Fibroblast of villous mesenchyme (primary cell): ENCODE measurements around the gene LRSAM1. TPM values are rescaled to one million over a fixed set of nuclear protein-coding genes. Genes with fewer than 3 reads are reported as not detected.

ENCODE experiments used
- DNase-seq: peaks from one replicate; pipeline ENCODE4 v3.0.0-alpha.2; 2010; ENCODE audit warnings: low read depth
- H3K4me3 ChIP-seq: 2 replicates; pipeline ENCODE4 v1.5.1; 2011; ENCODE audit warnings: low read depth, mild to moderate bottlenecking, low read length
- total RNA-seq: library from RNA; depleted of rRNA; stranded (reverse); fragments of >200 nt; gene quantifications from 2 replicates; pipeline ENCODE4 v1.2.3, GENCODE V29; 2012
- TF ChIP-seq, protein P1 (sequence below): IDR thresholded peaks from 2 replicates; pipeline ENCODE4 v1.5.1; 2012; ENCODE audit warnings: low read depth, mild to moderate bottlenecking, low read length; ENCODE audit not compliant: insufficient read depth

Gene LRSAM1
- total RNA-seq, 1 donor = 12.5 TPM

- no peak for DNase-seq
- no peak overlapping the region for H3K4me3 ChIP-seq
- TF ChIP-seq, protein P1, sequence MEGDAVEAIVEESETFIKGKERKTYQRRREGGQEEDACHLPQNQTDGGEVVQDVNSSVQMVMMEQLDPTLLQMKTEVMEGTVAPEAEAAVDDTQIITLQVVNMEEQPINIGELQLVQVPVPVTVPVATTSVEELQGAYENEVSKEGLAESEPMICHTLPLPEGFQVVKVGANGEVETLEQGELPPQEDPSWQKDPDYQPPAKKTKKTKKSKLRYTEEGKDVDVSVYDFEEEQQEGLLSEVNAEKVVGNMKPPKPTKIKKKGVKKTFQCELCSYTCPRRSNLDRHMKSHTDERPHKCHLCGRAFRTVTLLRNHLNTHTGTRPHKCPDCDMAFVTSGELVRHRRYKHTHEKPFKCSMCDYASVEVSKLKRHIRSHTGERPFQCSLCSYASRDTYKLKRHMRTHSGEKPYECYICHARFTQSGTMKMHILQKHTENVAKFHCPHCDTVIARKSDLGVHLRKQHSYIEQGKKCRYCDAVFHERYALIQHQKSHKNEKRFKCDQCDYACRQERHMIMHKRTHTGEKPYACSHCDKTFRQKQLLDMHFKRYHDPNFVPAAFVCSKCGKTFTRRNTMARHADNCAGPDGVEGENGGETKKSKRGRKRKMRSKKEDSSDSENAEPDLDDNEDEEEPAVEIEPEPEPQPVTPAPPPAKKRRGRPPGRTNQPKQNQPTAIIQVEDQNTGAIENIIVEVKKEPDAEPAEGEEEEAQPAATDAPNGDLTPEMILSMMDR = no peak
Measured at GRCh38 chr9:127506117-127506813, 55.0 kb downstream of the LRSAM1 start.

- TF ChIP-seq, protein P1 = peak; percentile 2
- DNase-seq = peak; percentile 50
- H3K4me3 ChIP-seq = no peak overlapping the region
Measured at GRCh38 chr9:127506814-127507750, 55.8 kb downstream of the LRSAM1 start.

GRCh38 chr9:127507751-127508648, 56.7 kb downstream of the LRSAM1 start:
- TF ChIP-seq, protein P1 = no peak
- DNase-seq = no peak
- H3K4me3 ChIP-seq = no peak overlapping the region

- H3K4me3 ChIP-seq = no peak overlapping the region
- TF ChIP-seq, protein P1 = no peak
- DNase-seq = no peak
Measured at GRCh38 chr9:127508901-127509260, 57.6 kb downstream of the LRSAM1 start.

DNA sequence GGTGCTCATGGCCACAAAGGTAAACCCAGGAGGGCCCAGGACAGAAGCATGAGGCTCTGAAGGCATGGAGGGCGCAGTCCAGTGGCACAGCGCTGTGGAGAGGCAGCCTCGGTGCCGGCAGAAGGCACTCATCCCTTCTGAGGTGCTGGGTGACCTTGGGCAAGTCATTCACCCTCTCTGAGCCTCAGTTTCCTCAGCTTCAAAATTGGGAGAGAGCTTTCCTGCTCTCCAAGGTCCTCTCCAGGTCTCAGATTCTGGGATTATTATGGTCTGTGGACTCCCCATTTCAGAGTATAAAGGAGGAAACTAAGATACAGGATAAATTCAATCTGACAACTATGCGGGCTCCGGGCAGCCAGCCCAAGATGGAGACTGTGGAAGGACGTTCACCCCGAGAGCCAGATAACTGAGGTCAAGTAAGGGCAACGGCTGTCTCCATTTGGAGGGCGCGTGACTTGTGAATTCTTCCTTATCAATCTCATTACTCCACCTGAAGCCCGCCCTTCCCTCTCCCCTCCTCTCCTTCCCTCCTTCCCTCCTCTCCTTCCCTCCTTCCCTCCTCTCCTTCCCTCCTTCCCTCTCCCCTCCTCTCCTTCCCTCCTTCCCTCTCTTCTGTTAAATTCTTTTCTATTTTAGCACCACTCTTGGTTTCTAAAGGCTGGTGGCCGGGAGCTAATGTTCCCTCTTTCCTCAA, 58.1 kb downstream of the LRSAM1 start:
- no peak for DNase-seq
- TF ChIP-seq, protein P1 = no peak
- no peak overlapping the region for H3K4me3 ChIP-seq

GRCh38 chr9:127509955-127510299, 58.6 kb downstream of the LRSAM1 start:
- no peak for DNase-seq
- TF ChIP-seq, protein P1 = no peak
- no peak overlapping the region for H3K4me3 ChIP-seq
